Peyer's patch (tissue), 4 donors: ENCODE results near the gene RFX8. TPM values are rescaled to one million over a fixed set of nuclear protein-coding genes. Genes with fewer than 3 reads are reported as not detected.

Experiments
- DNase-seq, 3 donors: peaks; one replicate each; pipeline ENCODE4 v3.0.0-alpha.2; 2017 to 2019
- H3K27ac ChIP-seq, 4 donors: fragments of 200-600 bp; sonication (generic); one replicate each; pipeline ENCODE4 v1.5.1; 2016 to 2019
- H3K27me3 ChIP-seq, 2 donors: fragments of 200-600 bp; sonication (generic); one replicate each; pipeline ENCODE4 v1.5.1; 2019
- H3K36me3 ChIP-seq, 3 donors: fragments of 200-600 bp; sonication (generic); one replicate each; pipeline ENCODE4 v1.5.1; 2016 to 2019
- H3K4me1 ChIP-seq, 4 donors: fragments of 200-600 bp; sonication (generic); one replicate each; pipeline ENCODE4 v1.5.1; 2016 to 2019
- H3K4me3 ChIP-seq, 4 donors: fragments of 200-600 bp; sonication (generic); 1 replicate in 3 of 4; 2 replicates in 1 of 4; pipeline ENCODE4 v1.5.1; 2016 to 2019; ENCODE audit warnings: mild to moderate bottlenecking in 1 of 4
- H3K9me3 ChIP-seq, 4 donors: fragments of 200-600 bp; sonication (generic); one replicate each; pipeline ENCODE4 v1.5.1; 2016 to 2019; ENCODE audit warnings: mild to moderate bottlenecking in 1 of 4
- CTCF ChIP-seq, 6 experiments: fragments of 450-650 bp in 4 of 6; fragments of 200-600 bp in 2 of 6; sonication (generic) in 1 of 6; IDR thresholded peaks; one replicate each; pipeline ENCODE4 v1.5.1; 2017 to 2019; ENCODE audit warnings: antibody characterized with exemption in 6 of 6, mild to moderate bottlenecking in 3 of 6, moderate library complexity in 1 of 6
- POLR2A ChIP-seq, 2 donors: fragments of 450-650 bp; IDR thresholded peaks; one replicate each; pipeline ENCODE4 v1.5.1; 2017; ENCODE audit warnings: antibody characterized with exemption in 2 of 2, mild to moderate bottlenecking in 2 of 2, moderate library complexity in 2 of 2
- total RNA-seq, 4 donors: library from RNA; depleted of rRNA; stranded (reverse); fragments of >200 nt; gene quantifications; one replicate each; pipeline ENCODE4 v1.1.0, GENCODE V29; 2016

RFX8 gene
- total RNA-seq, 4 donors from 2014 or later: not detected

GRCh38 chr2:101379091-101379490 lies 95.8 kb downstream of the RFX8 start:
- no peaks in the 10 kb centered on the region for H3K4me1 ChIP-seq
- H3K27ac ChIP-seq: no peak overlapping the region
- H3K4me3 ChIP-seq: no peak overlapping the region
- no peak for TF ChIP-seq POLR2A (IDR thresholded peaks at IDR 0.05)
- no peak for TF ChIP-seq CTCF (IDR thresholded peaks at IDR 0.05)
- DNase-seq: no peak
- no peaks in the 10 kb centered on the region for H3K9me3 ChIP-seq
- no peaks in the 10 kb centered on the region for H3K27me3 ChIP-seq
- no peaks in the 10 kb centered on the region for H3K36me3 ChIP-seq

GRCh38 chr2:101375653-101376052 lies 99.3 kb downstream of the RFX8 start:
- Histone ChIP-seq H3K27me3 (no peaks in the 10 kb centered on the region), H3K4me1 (no peaks in the 10 kb centered on the region), H3K9me3 (no peaks in the 10 kb centered on the region), H3K27ac (no peak overlapping the region), H3K36me3 (no peaks in the 10 kb centered on the region), H3K4me3 (no peak overlapping the region)
- no peak for DNase-seq
- TF ChIP-seq CTCF (IDR thresholded peaks at IDR 0.05): no peak
- TF ChIP-seq POLR2A (IDR thresholded peaks at IDR 0.05): no peak

GRCh38 chr2:101374821-101375561 lies 99.9 kb downstream of the RFX8 start:
- Histone ChIP-seq H3K27ac (no peak overlapping the region), H3K9me3 (no peaks in the 10 kb centered on the region), H3K4me3 (no peak overlapping the region), H3K36me3 (no peaks in the 10 kb centered on the region), H3K4me1 (no peaks in the 10 kb centered on the region), H3K27me3 (no peaks in the 10 kb centered on the region)
- TF ChIP-seq CTCF (IDR thresholded peaks at IDR 0.05) (no peak), POLR2A (IDR thresholded peaks at IDR 0.05) (no peak)
- no peak for DNase-seq

GRCh38 chr2:101372792-101373191 lies 102.1 kb downstream of the RFX8 start:
- Histone ChIP-seq H3K4me1 (no peaks in the 10 kb centered on the region), H3K27me3 (no peaks in the 10 kb centered on the region), H3K4me3 (no peak overlapping the region), H3K36me3 (no peaks in the 10 kb centered on the region), H3K9me3 (no peaks in the 10 kb centered on the region), H3K27ac (no peak overlapping the region)
- no peak for TF ChIP-seq CTCF (IDR thresholded peaks at IDR 0.05)
- TF ChIP-seq POLR2A (IDR thresholded peaks at IDR 0.05): no peak
- DNase-seq: no peak

GRCh38 chr2:101371636-101372035 lies 103.3 kb downstream of the RFX8 start:
- H3K4me3 ChIP-seq: no peak overlapping the region
- no peak overlapping the region for H3K27ac ChIP-seq
- no peak for DNase-seq
- no peaks in the 10 kb centered on the region for H3K4me1 ChIP-seq
- H3K36me3 ChIP-seq: no peaks in the 10 kb centered on the region
- no peaks in the 10 kb centered on the region for H3K9me3 ChIP-seq
- TF ChIP-seq POLR2A (IDR thresholded peaks at IDR 0.05) (no peak), CTCF (IDR thresholded peaks at IDR 0.05) (no peak)
- H3K27me3 ChIP-seq: no peaks in the 10 kb centered on the region
